Activated CD8-positive, alpha-beta memory T cell treated with anti-CD3 and anti-CD28 coated beads for 4 hours (primary cell): ENCODE data around the gene FAM120A.

ENCODE experiments used
- DNase-seq, 2 donors: peaks; one replicate each; pipeline ENCODE4 v3.0.0-alpha.2; 2020; ENCODE audit warnings: low read depth in 2 of 2

The FAM120A gene

DNA sequence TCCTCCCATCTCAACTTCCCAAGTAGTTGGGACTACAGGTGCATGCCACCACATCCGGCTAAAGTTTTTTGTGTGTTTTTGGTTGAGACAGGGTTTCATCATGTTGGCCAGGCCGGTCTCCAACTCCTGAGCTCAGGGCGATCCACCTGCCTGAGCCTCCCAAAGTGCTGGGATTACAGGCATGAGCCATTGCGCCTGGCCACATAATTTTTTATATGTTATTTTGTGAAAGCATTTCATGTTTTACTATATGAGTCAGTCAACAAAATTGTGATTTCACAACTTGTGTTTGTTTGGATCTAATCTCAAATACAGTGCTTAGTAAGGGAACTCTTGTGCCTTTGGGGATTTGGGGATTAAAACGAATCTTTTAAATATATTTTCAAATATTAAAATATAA is 21.9 kb downstream of the FAM120A start:
- no peak for DNase-seq

GRCh38 chr9:93475108-93475507 is 23.6 kb downstream of the FAM120A start:
- no peak for DNase-seq

GRCh38 chr9:93475856-93476255 is 24.4 kb downstream of the FAM120A start:
- DNase-seq: no peak

DNA sequence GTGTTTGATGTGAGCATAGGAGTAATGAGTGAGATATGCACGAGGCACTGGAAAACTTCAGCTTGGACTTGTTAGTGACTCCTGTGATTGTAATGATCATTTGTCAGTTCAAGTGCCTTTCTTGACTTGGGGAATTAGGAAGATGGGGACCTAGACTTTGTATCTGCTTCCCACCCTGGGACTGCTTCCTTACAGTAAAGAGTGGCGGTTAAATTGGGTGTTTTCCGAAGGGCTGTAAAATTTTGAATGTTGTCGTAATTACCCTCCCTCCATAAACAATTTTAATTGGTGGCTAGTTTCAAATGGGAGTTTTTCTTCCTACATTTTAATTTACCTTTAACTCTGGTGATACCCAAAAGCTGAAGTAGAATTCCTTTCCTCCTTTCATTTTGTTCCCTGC is 25.4 kb downstream of the FAM120A start:
- DNase-seq: no peak

DNA sequence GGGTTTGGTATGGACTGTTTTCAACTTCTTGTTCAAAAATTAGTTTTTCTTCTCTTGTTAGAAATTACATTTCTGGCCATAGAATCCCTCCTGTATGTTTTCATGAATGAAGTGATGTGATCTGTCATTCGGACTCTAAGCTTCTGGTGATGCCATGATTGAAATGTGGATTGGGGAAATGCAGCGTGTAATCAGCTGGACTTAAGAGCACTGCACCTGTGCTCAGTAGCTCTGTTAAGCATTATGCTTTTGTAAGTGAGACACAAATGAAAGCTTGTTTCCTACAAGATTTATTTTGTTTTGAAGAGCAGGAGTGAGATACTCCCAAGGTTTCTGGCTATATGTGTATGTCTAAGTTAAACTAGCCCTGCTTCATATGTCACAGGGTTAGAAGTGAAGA is 25.9 kb downstream of the FAM120A start:
- no peak for DNase-seq

GRCh38 chr9:93479726-93480125 is 28.2 kb downstream of the FAM120A start:
- DNase-seq: no peak

GRCh38 chr9:93480262-93480661 is 28.8 kb downstream of the FAM120A start:
- DNase-seq: no peak

- no peak for DNase-seq
Observed at GRCh38 chr9:93480728-93481324, 29.3 kb downstream of the FAM120A start.

DNA sequence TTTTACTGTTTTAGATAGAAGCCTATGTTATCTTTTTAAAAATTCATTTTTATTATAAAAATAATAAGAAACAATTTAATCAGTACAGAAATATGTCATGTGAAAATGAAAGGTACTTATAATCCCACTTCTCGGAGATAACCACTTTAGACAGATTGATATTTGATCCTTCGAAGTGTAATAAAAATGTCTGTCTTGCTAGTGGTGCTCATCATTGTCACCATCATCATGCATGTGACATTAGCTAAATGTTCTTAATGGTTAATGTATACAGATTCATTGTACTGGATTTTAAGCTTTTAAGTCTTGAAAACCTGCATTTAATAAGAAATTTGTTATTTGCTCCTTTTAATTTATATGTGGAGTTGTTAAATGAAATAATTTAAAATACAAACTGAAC is 32.0 kb downstream of the FAM120A start:
- DNase-seq: no peak

DNA sequence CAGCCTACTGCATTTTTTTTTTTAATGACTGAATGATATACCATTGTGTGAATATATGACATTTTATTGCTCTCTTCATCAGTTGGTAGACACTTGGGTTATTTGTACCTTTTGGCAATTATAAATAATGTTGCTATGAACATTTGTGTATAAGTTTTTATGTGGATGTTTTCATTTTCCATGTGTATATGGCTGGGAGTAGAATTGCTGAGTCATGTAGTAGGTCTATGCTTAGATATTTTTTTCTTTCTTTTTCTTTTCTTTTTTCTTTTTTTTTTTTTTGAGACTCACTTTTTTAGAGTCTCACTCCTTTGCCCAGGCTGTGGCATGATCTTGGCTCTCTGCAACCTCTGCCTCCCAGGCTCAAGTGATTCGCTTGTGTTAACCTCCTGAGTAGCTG is 34.8 kb downstream of the FAM120A start:
- no peak for DNase-seq

DNA sequence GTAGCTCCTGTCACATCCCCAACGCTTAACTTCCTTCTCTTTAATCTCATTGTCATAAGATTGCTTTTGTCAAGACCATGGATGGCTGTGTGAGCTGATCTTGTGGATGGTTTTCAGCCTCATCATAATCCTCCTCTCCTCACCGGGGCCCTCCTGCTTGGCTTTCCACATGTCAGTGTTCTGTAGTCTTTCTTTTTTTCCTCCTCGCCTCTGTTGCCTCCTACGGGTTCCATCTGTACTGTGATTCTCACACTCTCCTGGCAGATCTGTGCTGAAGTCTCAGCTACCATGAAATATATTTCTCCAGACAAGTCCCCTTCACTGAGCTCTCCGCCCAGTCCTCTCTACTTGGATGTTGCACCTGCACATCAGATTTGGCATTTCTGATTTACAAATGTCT is 36.8 kb downstream of the FAM120A start:
- DNase-seq: no peak

DNA sequence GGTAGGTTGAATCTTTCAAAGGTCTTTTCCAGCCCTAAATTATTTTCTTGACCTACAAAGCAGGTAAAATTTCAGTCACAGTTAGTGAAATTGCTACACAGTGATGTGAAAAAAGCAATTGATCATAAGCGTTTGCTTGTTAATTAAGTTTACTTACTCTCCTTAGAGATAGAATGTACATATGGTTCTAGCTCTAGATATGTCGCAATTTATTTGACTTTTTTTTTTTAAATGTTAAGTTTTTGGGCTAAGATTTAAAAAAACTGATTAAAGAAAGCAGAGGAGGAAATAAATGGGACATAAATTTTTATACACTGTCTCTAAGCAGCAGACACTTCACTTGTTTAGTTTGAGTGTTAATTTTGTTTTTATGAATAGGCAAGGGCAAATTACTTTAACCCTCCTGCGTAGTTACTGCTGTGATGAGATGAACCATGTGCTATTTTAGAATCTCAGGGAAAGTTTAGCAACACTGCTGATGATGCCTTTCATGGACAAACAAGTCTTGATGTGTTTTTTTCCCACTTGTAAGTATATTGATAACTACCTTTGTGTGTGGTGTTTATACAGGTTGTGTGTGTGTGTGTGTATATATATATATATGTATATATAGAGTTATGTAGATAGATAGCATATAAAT is 40.2 kb downstream of the FAM120A start:
- DNase-seq: no peak

- DNase-seq: no peak
Observed at GRCh38 chr9:93492327-93492726, 40.8 kb downstream of the FAM120A start.

DNA sequence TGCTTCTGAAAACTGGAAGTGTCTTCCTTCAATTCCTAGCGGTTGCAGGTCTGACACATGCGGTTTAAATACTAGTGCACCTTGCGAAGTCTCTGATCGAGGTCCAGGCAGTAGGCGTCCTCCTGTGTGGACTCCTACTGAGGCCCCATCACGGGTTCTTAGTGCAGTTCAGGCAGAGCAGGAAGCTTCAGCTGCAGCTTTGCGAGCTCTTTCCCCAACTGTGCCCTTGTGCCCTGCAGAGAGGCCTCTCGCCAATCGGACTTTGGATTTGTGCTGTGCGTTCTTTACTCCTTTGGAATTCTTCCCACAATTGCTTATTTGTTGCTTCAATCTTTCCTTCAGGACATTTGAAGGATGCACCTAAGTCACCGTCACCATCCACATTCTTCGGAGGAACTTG is 42.5 kb downstream of the FAM120A start:
- no peak for DNase-seq

GRCh38 chr9:93496285-93496684 is 44.8 kb downstream of the FAM120A start:
- no peak for DNase-seq

DNA sequence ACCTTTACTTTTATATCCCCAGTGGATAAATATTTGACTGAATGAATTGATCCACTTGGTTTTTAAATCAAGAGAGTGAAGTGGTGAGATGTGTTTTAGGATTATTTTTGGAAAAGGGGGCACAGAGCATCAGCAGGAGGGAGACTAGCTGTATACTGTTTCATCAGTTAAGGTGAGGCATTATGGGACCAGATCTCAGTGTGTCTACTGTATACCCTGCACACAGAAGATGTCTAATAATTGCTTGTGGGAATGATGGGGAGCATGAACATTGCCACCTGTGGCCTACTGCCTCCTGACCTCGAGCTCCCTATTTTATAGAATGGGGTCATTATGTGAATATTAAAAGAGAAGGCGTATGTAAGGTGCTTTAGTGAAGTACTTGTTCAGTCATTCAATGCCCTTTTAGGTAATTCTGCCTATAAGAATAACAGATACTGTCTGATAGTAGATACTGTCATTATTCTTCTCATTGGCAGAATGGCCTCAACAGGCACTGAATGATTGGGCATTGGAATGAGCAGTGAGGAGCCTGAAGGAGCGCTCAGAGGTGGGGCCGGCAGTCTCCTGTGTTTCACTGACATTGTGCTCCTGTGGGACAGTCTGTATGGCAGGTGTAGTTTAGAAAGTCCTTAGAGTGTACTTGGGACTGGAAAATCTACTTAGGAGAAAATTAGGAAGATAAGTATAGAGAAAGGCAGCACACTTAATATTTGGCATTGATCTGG is 49.2 kb downstream of the FAM120A start:
- DNase-seq: no peak

- DNase-seq: no peak
Observed at GRCh38 chr9:93501406-93501805, 49.9 kb downstream of the FAM120A start.

GRCh38 chr9:93503381-93503780 is 51.9 kb downstream of the FAM120A start:
- no peak for DNase-seq

DNA sequence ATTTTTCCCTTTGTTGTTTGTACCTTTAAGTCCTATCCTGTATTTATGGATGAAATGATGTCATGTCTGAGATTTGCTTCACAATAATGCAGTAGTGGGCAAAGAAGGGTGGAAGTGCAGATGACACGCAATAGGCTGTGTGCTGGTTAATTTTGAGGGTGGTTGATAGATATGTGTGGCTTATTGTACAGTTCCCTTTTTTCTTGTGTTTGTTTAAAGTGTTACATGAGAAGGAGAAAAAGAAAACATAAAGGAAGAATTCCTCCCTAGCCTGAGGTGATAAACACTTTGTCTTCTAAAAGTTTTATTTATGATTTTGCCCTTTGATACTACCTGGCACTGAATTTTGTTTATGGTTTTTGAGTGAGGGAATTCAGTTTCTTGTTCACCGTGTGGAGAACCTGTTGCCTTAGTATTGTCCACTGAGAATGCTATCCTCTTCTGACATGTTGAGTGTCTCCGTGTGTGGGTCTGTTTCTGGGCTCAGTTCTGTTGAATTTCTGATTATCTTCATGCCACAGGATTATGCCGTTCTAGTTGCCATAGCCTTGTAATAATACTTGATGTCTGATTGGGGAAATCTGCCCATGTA is 54.2 kb downstream of the FAM120A start:
- DNase-seq: no peak

GRCh38 chr9:93507768-93508167 is 56.3 kb downstream of the FAM120A start:
- DNase-seq: no peak

- DNase-seq: no peak
Observed at GRCh38 chr9:93508207-93508606, 56.7 kb downstream of the FAM120A start.

GRCh38 chr9:93509084-93509483 is 57.6 kb downstream of the FAM120A start:
- DNase-seq: no peak

DNA sequence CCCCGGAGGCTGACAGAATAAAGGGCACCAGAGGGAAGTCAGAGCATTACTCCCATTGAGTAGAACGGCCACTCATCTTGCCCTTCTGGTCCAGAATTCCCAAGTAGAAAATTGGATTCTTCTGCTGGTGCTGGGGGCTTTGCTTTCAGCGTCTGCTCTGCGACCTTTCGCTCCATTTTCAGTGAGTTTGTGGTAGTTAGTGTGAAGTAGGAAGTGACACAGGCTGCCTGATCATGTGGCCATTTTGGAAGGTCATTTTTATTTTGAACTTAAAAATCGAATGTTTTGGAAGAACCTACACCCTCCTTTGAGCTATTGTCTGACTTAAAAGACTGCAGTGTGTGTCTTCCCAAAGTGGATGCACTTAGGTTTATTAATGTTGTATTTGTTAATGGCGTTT is 58.6 kb downstream of the FAM120A start:
- DNase-seq: no peak
